HepG2 (cell line): ENCODE data around the gene SPON1. TPM values are rescaled to one million over a fixed set of nuclear protein-coding genes. Genes with fewer than 3 reads are reported as not detected.

Experiments
- ATAC-seq: fragments of 200-7000 bp; cut with Tn5 transposase; 3 replicates; pipeline ENCODE4 v1.9.1; 2020; ENCODE audit warnings: mild to moderate bottlenecking, moderate library complexity
- BruUV-seq: library from RNA; stranded (reverse); fragments of 400-500 nt; replicated peaks from 2 replicates; lab custom pipeline; 2021; lab: Mats Ljungman, UMichigan
- CTCF ChIA-PET: fragments of 300-600 bp; formaldehyde crosslinking; extraction: SDS; loops from one replicate; lab custom pipeline; 2021; ENCODE audit warnings: low total read pairs, inconsistent platforms, low intra/inter-chr PET ratio; lab: Yijun Ruan, JAX
- POLR2A ChIA-PET: fragments of 350-600 bp; sonication (Branson Sonifier 250); formaldehyde crosslinking; loops from one replicate; lab custom pipeline; 2020; ENCODE audit warnings: antibody characterized with exemption, inconsistent platforms; lab: Yijun Ruan, JAX
- DNase-seq: peaks from one replicate; pipeline ENCODE4 v3.0.0-alpha.2; 2015; ENCODE audit warnings: low spot score
- FAIRE-seq: peaks from 3 replicates; lab custom pipeline; 2011; peaks lifted over from hg19 to GRCh38; lab: Jason Lieb, UNC
- H2AFZ ChIP-seq: one replicate; pipeline ENCODE4 v1.6.1; 2011; ENCODE audit warnings: low read length, inconsistent platforms
- H3K27ac ChIP-seq: fragments of 300-600 bp; 3 replicates; pipeline ENCODE4 v1.8.0; 2011; ENCODE audit warnings: mixed run types, mild to moderate bottlenecking, mixed read lengths, low read length, inconsistent platforms; ENCODE audit not compliant: insufficient read depth; ENCODE audit errors: extremely low read length
- H3K27me3 ChIP-seq, 2 experiments: fragments of 200-600 bp in 1 of 2; 2 replicates in 1 of 2; 3 replicates in 1 of 2; pipeline versions ENCODE4 v1.6.0 to v1.8.0; 2011; ENCODE audit warnings: low read length in 2 of 2, mild to moderate bottlenecking in 2 of 2, moderate library complexity in 2 of 2, inconsistent platforms in 1 of 2; ENCODE audit not compliant: insufficient read depth in 2 of 2, control insufficient read depth in 1 of 2
- H3K36me3 ChIP-seq, 2 experiments: fragments of 200-600 bp in 1 of 2; replicated peaks in 1 of 2; 2 replicates in 1 of 2; 3 replicates in 1 of 2; pipeline versions ENCODE4 v1.5.1 to v1.8.0; 2011; ENCODE audit warnings: low read length in 2 of 2, inconsistent platforms in 1 of 2; ENCODE audit not compliant: insufficient read depth in 2 of 2, control insufficient read depth in 1 of 2
- H3K4me1 ChIP-seq: 2 replicates; pipeline ENCODE4 v1.5.1; 2012; ENCODE audit warnings: low read length, inconsistent platforms; ENCODE audit not compliant: insufficient read depth
- H3K4me2 ChIP-seq: 2 replicates; pipeline ENCODE4 v1.6.0; 2011; ENCODE audit warnings: low read depth, low read length, inconsistent platforms
- H3K4me3 ChIP-seq, 3 experiments: fragments of 200-600 bp in 1 of 3; sonication (generic), shearing (Covaris generic) in 1 of 3; replicated peaks in 1 of 3; 2 replicates each; pipeline ENCODE4 v1.5.1; 2011 to 2016; ENCODE audit warnings: low read length in 3 of 3, inconsistent platforms in 2 of 3, low read depth in 2 of 3, mild to moderate bottlenecking in 2 of 3, control low read depth in 1 of 3, mixed read lengths in 1 of 3; ENCODE audit not compliant: insufficient read depth in 1 of 3
- H3K79me2 ChIP-seq: one replicate; pipeline ENCODE4 v1.6.1; 2011; ENCODE audit warnings: low read length, inconsistent platforms; ENCODE audit not compliant: insufficient read depth
- H3K9ac ChIP-seq: 2 replicates; pipeline ENCODE4 v1.6.0; 2011; ENCODE audit warnings: mild to moderate bottlenecking, low read depth, low read length, inconsistent platforms; ENCODE audit not compliant: insufficient read depth
- H3K9me3 ChIP-seq: 2 replicates; pipeline ENCODE4 v1.5.1; 2012; ENCODE audit warnings: mild to moderate bottlenecking, low read length
- H4K20me1 ChIP-seq: 2 replicates; pipeline ENCODE4 v1.6.0; 2011; ENCODE audit warnings: inconsistent platforms, mild to moderate bottlenecking, low read length, moderate library complexity; ENCODE audit not compliant: insufficient read depth
- ARID3A ChIP-seq: IDR thresholded peaks from 2 replicates; pipeline ENCODE4 v1.6.1; 2012; ENCODE audit warnings: low read depth, low read length, improper control_type of control experiment
- FIP1L1 ChIP-seq: fragments of 200-400 bp; formaldehyde crosslinking; IDR thresholded peaks from 2 replicates; pipeline ENCODE4 v1.6.1; 2018; ENCODE audit warnings: low read depth, mild to moderate bottlenecking, low read length, moderate library complexity, borderline replicate concordance; ENCODE audit not compliant: insufficient read depth
- HES4 ChIP-seq: sonication (generic); formaldehyde crosslinking; IDR thresholded peaks from 2 replicates; pipeline ENCODE4 v1.9.0; 2021; ENCODE audit warnings: mild to moderate bottlenecking, missing genetic modification reagents, borderline replicate concordance
- IKZF1 ChIP-seq: fragments of 450-650 bp; IDR thresholded peaks from 2 replicates; pipeline ENCODE4 v1.7.1; 2016
- IKZF4 ChIP-seq: sonication (generic); formaldehyde crosslinking; IDR thresholded peaks from 2 replicates; pipeline ENCODE4 v1.5.1; 2020; ENCODE audit warnings: borderline replicate concordance, mild to moderate bottlenecking, low read depth, missing genetic modification reagents; ENCODE audit errors: not compliant biosample characterization
- MAFK ChIP-seq, 2 experiments: IDR thresholded peaks in 1 of 2; conservative IDR thresholded peaks in 1 of 2; 2 replicates each; pipeline ENCODE4 v1.6.1; 2011; ENCODE audit warnings: improper control_type of control experiment in 2 of 2, low read length in 2 of 2
- MYNN ChIP-seq: sonication (generic); formaldehyde crosslinking; IDR thresholded peaks from 2 replicates; pipeline ENCODE4 v1.4.0; 2020; ENCODE audit warnings: mild to moderate bottlenecking, low read depth, missing genetic modification reagents
- NFATC3 ChIP-seq: sonication (generic); formaldehyde crosslinking; IDR thresholded peaks from 2 replicates; pipeline ENCODE4 v1.5.1; 2020; ENCODE audit warnings: mild to moderate bottlenecking, missing genetic modification reagents
- PITX1 ChIP-seq: sonication (generic); formaldehyde crosslinking; IDR thresholded peaks from 2 replicates; pipeline ENCODE4 v1.5.1; 2020; ENCODE audit warnings: mild to moderate bottlenecking, missing genetic modification reagents
- REPIN1 ChIP-seq: sonication (generic); formaldehyde crosslinking; IDR thresholded peaks from 2 replicates; pipeline ENCODE4 v1.8.0; 2022; ENCODE audit warnings: missing genetic modification reagents, low read depth, mild to moderate bottlenecking, borderline replicate concordance
- SNAPC2 ChIP-seq: sonication (generic); formaldehyde crosslinking; IDR thresholded peaks from 2 replicates; pipeline ENCODE4 v1.8.1; 2022; ENCODE audit warnings: mild to moderate bottlenecking, missing genetic modification reagents
- SRF ChIP-seq: IDR thresholded peaks from 2 replicates; pipeline ENCODE4 v1.6.1; 2011; ENCODE audit warnings: mild to moderate bottlenecking, low read depth, low read length, moderate library complexity
- TBL1XR1 ChIP-seq: fragments of 150-350 bp; IDR thresholded peaks from 2 replicates; pipeline ENCODE4 v1.6.1; 2014; ENCODE audit warnings: borderline replicate concordance, low read length; ENCODE audit not compliant: partially characterized antibody
- ZBTB43 ChIP-seq: sonication (generic); formaldehyde crosslinking; conservative IDR thresholded peaks from 2 replicates; pipeline ENCODE4 v1.4.0; 2020; ENCODE audit warnings: missing genetic modification reagents
- ZBTB7B ChIP-seq: sonication (generic); formaldehyde crosslinking; IDR thresholded peaks from 2 replicates; pipeline ENCODE4 v1.4.0; 2020; ENCODE audit warnings: missing genetic modification reagents
- ZKSCAN5 ChIP-seq: sonication (generic); formaldehyde crosslinking; IDR thresholded peaks from 2 replicates; pipeline ENCODE4 v1.5.1; 2020; ENCODE audit warnings: mild to moderate bottlenecking, missing genetic modification reagents
- ZNF34 ChIP-seq: sonication (generic); formaldehyde crosslinking; IDR thresholded peaks from 2 replicates; pipeline ENCODE4 v1.4.0; 2020; ENCODE audit warnings: mild to moderate bottlenecking, missing genetic modification reagents, borderline replicate concordance
- ZNF660 ChIP-seq: sonication (generic); formaldehyde crosslinking; IDR thresholded peaks from 2 replicates; pipeline ENCODE4 v1.5.1; 2020; ENCODE audit warnings: mild to moderate bottlenecking, low read depth, missing genetic modification reagents, borderline replicate concordance
- ZSCAN31 ChIP-seq: sonication (generic); formaldehyde crosslinking; IDR thresholded peaks from 2 replicates; pipeline ENCODE4 v1.5.0; 2020; ENCODE audit warnings: low read depth, mild to moderate bottlenecking, missing genetic modification reagents
- WGBS: methylation state at CpG from one replicate; pipeline ENCODE4 v1.1.6; 2017; ENCODE audit warnings: low lambda C conversion rate; 5-methylcytosine and 5-hydroxymethylcytosine counted together
- in situ Hi-C: cut with HindIII; loops from 2 replicates; pipeline ENCODE4 v1.10.0; 2017; ENCODE audit warnings: low pct_unique_long_range_greater_than_20kb; ENCODE audit not compliant: extremely low pct_ligation_motif_present
- intact Hi-C: fragments of 100-400 bp; cut with micrococcal nuclease; formaldehyde crosslinking; loops from one replicate; pipeline ENCODE4 v1.10.0; 2022; ENCODE audit not compliant: unreplicated experiment
- polyA plus RNA-seq, 8 experiments: library from polyadenylated mRNA; depleted of rRNA in 3 of 8; stranded (reverse) in 7 of 8; unstranded in 1 of 8; fragments of >200 nt; fragmentation: Illumina TruSeq in 4 of 8; extraction: Trizol in 4 of 8; gene quantifications; 2 replicates each; pipeline versions ENCODE4 v1.2.1 to v1.2.3, GENCODE V29; 2011 to 2016; ENCODE audit warnings: low read depth in 4 of 8, missing spikeins in 1 of 8, mixed read lengths in 1 of 8; ENCODE audit not compliant: insufficient read depth in 1 of 8
- total RNA-seq, 5 experiments: library from RNA; depleted of rRNA; stranded (reverse); fragments of >200 nt; fragmentation: Illumina TruSeq; extraction: Trizol; gene quantifications; 2 replicates each; pipeline ENCODE4 v1.2.3, GENCODE V29; 2016; ENCODE audit warnings: low read depth in 1 of 5
- TF ChIP-seq, protein P1 (sequence below): sonication (generic); formaldehyde crosslinking; IDR thresholded peaks from 2 replicates; pipeline ENCODE4 v1.4.0; 2020; ENCODE audit warnings: mild to moderate bottlenecking, low read depth, missing genetic modification reagents

The SPON1 gene
- total and polyA plus RNA-seq, 2 of the 13 experiments (the other 11 are each of a cell fraction or from before 2014, with no cell fraction given), result not detected

GRCh38 chr11:13949876-13950275 is 12.6 kb upstream of the SPON1 start (continued):
- TF ChIP-seq REPIN1 (CRISPR knock-in tag) (no peak), ZNF660 (CRISPR knock-in tag) (no peak), NFATC3 (CRISPR knock-in tag) (no peak), HES4 (no peak), IKZF1 (no peak)

DNA sequence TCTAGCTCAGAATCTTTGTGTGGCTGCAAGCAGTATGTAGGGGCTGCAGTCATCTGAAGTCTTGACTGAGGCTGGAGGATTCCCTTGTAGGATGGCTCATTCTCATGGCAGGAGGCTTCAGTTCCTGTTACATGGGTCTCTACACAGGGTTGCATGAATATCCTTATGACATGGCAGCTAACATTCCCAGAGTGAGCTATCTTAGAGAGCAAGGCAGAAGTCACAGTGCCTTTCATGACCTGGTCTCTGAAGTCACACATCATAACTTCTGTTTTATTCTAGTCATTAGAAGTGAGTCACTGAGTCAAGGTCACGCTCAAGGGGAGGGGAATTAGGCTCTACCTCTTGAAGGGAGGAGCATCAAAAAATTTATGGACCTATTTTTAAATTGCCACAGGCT is 10.3 kb upstream of the SPON1 start:
- Histone ChIP-seq H3K9me3 (no peaks in the 10 kb centered on the region), H3K79me2 (no peaks in the 10 kb centered on the region), H3K9ac (no peak overlapping the region), H3K27me3 (peaks cover 0 to 8% of the 10 kb centered on the region in 2 experiments; a peak in 2 of 5 replicates), H3K27ac (no peak overlapping the region), H3K4me3 (no peak overlapping the region), H2AFZ (no peak overlapping the region), H3K36me3 (no peaks in the 10 kb centered on the region), H4K20me1 (no peaks in the 10 kb centered on the region), H3K4me2 (no peak overlapping the region), H3K4me1 (no peaks in the 10 kb centered on the region)
- FAIRE-seq (no peak), ATAC-seq (no peak), DNase-seq (no peak)
- in situ Hi-C loops, result no loop called here
- WGBS, result 10% methylated on average over 1 of the region's 1 CpG
- no TSS peak for BruUV-seq
- POLR2A ChIA-PET, result no interaction called here
- intact Hi-C loops, result no loop called here
- CTCF ChIA-PET, result no interaction called here
- TF ChIP-seq SRF, result no peak
- TF ChIP-seq ARID3A, result no peak
- TF ChIP-seq TBL1XR1, result no peak
- no peak for TF ChIP-seq ZNF34 (CRISPR knock-in tag)
- TF ChIP-seq ZSCAN31 (CRISPR knock-in tag), result no peak
- TF ChIP-seq ZBTB7B (CRISPR knock-in tag), result no peak
- no peak for TF ChIP-seq ZBTB43
- TF ChIP-seq SNAPC2 (CRISPR knock-in tag), result no peak
- no peak for TF ChIP-seq MYNN (CRISPR knock-in tag)
- TF ChIP-seq IKZF4 (CRISPR knock-in tag), result no peak
- TF ChIP-seq PITX1 (CRISPR knock-in tag), result no peak
- TF ChIP-seq MAFK (conservative IDR thresholded peaks at IDR 0.05 in 1 of 2, IDR thresholded peaks at IDR 0.05 in 1 of 2; ENCODE audit: low read length in 2 of 2), result no peak
- TF ChIP-seq, protein P1, sequence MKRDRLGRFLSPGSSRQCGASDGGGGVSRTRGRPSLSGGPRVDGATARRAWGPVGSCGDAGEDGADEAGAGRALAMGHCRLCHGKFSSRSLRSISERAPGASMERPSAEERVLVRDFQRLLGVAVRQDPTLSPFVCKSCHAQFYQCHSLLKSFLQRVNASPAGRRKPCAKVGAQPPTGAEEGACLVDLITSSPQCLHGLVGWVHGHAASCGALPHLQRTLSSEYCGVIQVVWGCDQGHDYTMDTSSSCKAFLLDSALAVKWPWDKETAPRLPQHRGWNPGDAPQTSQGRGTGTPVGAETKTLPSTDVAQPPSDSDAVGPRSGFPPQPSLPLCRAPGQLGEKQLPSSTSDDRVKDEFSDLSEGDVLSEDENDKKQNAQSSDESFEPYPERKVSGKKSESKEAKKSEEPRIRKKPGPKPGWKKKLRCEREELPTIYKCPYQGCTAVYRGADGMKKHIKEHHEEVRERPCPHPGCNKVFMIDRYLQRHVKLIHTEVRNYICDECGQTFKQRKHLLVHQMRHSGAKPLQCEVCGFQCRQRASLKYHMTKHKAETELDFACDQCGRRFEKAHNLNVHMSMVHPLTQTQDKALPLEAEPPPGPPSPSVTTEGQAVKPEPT (CRISPR knock-in tag), result no peak
- no peak for TF ChIP-seq FIP1L1
- TF ChIP-seq ZKSCAN5 (CRISPR knock-in tag), result no peak
